HG02610 (cell line): ENCODE data around the gene POU2AF2.

Experiments
- ATAC-seq: cut with Tn5 transposase; IDR thresholded peaks from one replicate; pipeline ENCODE4 v1.9.1; 2021; ENCODE audit warnings: mild to moderate bottlenecking, moderate library complexity; ENCODE audit not compliant: unreplicated experiment

Gene POU2AF2

DNA sequence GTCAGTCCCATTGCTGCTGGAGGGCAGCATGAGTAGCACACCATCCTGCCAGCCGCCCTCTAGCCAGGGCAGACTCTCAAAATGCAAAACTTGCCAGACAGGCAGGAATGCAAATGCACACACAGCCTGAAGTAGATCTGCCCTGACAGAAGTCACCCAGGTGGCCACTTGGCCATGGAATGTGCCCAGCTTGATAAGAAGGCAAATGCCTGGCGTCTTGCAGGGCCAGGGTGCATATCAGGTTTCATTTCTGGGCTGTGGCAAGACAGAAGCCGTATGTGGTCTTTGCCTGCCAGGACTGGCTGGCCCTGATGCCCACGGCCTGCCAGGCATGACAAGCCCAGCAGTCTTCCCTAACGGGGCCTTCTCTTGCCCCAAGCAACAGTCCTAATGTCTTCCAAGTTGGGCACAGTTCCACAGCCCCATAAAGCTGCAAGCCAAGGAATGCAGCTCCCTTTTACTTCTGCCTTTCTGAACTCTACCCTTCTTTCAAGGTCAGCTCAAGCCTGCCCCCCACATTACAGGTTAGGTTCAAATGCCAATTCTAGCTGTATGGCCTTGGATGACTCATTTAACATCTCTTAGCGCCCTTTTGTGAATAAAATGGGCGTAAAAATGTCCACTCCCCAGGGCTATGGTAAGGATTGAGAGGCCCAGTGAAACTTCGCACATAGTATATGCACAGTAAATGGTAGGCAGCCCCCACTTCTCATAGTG is 82.5 kb downstream of the POU2AF2 start:
- ATAC-seq = no peak

DNA sequence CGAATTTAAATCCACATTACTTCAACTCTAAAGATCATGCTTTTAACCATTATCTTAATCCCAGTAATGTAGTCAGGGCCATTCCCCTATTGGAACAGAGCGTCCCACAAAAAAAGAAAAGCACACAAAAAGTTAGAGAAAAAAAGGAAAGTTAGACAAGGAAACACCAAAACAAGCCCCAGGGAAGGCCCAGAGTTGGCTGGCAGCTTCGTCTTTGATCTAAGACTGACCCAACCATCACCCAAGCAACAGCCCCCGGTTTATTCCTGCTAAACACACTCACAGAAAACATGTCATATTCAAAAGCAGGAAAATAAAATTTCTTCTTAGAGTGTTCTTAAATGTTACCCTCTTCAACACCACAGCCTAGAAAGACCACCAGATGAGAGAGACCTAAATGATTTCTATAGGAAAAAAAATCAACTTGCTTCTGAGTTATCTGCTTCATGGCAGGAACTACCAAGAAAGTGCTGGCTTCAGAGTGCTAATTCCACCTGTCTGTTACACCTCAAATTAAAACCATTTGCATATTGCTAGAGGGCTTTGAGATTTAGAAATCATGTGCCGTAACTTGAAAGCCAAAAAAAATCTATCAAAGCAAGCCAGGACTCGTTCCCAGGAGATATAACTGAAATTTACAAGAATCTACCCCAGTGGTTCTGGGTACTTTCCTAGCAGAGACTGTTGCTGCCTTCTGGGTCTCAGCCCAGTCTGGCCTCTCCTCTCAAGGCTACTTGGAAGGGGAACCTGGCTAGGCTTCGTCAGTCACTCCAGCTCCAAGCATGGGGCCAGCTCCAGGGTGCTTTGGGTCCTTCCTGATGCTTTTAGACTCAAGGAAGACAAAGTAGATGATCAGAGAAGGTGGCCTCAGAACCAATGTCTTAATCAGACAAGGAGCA is 84.0 kb downstream of the POU2AF2 start:
- no peak for ATAC-seq

DNA sequence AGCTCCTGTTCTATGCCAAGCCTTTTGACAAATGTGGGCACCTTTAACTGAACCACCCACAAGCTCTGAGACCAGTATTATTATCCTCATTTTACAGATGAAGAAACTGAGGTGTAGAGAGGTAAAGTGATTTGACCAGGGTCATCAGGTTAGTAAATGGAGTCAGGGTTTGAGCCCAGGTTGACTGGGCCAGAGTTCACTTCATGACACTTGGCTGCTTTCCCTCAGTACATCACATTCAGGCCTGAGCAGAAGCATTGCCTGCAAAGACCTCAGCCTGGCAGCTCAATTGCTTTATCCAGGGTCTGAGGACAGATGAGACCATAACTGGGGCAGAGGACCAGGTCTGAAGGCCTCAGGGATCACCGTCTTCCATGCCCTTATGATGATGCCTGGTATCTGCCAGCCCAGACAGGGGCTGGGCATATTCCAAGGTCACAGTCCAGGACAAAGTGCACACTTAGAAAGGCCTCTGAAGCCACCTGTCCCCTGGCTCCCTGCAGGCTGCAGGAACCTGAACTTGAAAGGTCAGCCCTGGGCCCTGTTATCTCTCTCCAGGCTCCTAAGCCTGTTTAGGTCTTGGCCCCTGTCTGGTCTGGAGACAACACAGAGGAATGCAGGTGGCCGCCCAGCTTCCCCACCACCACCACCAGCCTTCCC is 84.8 kb downstream of the POU2AF2 start:
- no peak for ATAC-seq

DNA sequence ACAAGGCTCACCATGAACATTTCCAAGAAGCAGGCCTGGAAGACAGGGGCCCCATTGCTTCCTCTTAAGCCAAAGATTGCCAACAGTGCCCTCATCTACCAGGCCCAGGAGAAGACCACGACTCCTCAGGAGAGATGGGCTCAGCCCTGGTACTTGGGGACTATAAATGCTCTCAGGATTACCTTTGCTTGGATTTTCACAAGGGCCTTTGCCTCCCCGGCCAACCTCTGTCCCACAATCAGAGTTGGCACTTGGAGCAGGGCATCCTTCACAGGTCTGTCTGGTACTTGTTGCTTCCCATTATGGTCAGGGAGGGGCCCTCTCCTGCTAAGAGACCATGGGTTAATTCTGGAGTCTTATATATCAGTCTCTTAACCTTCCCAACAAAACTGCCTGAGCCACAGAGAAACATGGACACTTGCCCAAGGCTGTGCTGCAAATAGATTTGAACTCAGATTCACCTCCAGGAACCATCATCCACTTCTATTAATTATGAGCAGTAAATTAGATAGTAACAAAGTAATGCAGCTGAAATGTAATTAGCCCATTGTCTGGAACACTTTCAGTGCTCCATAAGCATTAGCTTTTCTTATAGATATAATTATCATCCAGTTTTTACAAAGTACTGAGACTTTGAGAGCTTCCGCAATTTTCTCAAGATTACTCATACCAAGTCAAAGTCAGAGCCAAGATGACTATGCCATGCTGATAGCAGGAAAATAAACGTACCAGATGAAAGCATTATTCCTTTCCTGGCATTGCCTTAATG is 86.4 kb downstream of the POU2AF2 start:
- no peak for ATAC-seq

DNA sequence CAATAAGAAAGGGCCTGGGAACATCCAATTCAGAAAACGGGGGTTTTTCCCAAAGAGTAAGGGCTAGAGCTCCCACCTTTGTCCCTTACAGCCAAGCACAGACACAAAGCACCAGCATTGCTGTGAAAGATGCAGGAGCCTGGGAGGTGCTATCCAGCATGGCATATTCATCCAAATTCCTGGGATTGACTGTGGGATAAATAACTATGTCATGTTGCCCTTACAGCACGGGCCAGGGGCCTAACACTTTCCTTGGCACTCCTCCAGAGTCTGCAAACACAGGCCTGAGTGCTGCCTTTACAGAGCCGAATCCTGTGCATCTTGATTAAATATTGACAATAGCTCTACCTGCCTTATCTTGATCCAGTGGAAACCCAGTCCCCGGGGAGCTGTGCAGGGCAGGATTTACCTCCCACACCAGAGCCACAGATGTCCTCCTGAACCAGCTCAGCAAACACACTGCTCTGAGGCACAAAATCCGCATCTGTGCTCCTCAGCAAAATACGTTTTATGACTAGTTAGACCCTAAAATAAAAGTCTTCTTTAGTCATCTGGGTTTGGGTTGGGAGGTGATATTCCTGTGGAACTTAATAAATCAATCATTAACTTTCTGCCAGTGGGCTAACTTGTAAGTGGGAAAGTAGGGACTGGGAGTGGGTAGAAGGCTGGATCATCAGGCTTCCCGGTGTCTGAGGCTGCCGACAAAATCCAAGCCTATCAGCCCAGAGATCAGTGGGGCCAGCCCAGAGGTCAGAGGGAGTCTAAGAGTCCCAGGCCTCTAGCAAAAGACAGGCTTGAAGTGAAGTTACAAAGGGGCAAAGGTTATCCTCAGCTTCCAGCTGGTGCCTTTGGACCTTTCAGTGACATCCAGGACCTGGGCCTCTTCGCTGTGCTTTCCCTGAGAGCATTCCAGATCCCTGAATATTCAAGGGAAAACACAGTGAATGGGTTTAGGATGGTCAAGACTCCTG is 89.3 kb downstream of the POU2AF2 start:
- ATAC-seq = no peak

DNA sequence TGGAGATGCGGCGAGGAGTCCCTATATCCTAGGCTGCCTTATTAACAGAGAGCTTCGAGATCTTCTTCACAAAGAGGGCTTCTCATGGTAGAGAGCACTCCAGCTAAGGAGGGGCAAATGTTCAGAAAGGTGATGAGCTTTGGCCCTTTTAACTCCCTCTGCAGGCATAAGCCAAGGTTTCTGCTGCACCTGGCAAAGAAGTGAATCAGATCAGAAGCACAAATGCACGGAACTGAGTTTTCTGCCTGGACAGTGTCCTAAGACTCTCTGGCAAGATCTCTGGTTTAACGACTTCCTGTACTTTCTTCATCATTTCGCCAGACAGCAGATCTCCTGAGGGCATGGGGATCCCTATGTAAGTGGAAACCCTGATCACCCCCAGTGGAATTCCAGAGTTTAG is 90.0 kb downstream of the POU2AF2 start:
- ATAC-seq = no peak
